ENCODE results near the gene SNX17. TPM values are rescaled to one million over a fixed set of nuclear protein-coding genes. Genes with fewer than 3 reads are reported as not detected.
A peak's percentile ranks its signal among the peaks of the same experiment; 100 is the strongest.

SNX17 gene
- total RNA-seq, 1 experiment from 2014 or later: 109 TPM

DNA sequence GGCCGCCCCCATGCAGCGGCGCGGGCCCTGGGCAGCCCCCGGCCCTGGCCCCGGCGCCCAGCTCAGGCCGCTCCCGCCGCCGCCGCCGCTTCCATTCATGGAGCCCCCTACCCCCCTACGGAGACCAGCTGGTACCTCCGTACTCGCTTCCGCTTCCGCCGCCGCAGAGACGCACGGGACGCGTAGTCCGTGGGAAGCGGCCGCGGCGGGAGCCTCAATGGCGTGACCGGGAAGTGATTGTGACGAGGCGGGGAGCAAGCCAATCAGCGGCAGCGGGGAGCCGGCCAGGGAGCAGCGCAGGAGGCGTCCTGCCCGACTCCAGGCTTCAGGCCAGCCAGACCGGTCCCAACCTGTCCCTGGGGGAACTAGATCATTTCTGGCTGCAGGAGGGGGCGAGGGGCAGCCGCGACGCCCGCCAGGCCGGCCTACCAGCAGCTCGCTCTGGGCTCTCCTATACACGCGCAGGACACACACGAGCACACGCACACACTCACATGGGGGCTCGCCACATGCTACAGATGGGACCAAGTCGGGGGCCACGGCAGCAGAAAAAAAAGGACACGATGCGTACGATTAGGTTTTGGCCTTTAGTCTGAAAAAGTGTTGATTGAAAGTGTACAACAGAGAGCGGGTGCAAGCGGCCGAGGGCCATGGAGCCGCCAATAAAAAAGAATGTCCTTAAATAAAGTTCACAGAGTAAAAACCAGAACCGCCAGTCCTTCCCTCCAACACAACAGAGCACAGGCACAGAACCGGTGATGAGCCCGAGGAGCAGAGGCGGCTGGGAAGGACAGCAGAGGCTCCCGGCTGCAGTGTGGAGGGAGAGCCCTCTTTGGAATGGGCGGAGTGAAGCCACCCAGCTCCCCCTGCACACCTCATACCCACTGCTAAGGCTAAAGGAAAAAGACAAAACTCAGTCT lies 10.5 kb downstream of the SNX17 start, which contains the start of gene ZNF513:
Gene ZNF513 (minus strand): TSS at position 109 of the 920 bp plus-strand sequence. CDS start 208 bp downstream, outside the sequence.
- Histone ChIP-seq H3K9me3 (ENCODE audit: low read depth, low read length, poor library complexity, severe bottlenecking) (no peaks in the 10 kb centered on the region), H3K27ac (ENCODE audit: low read depth, low read length, poor library complexity, severe bottlenecking) (peak within 1 kb of the TSS; percentile 89), H3K36me3 (ENCODE audit: insufficient read depth, low read length, poor library complexity, severe bottlenecking) (peaks cover 75% of the 10 kb centered on the region), H3K4me1 (ENCODE audit: insufficient read depth, low read length, poor library complexity, severe bottlenecking) (peaks cover 15% of the 10 kb centered on the region), H3K27me3 (replicated peaks; ENCODE audit: insufficient read depth, low read depth, low read length, poor library complexity) (no peaks in the 10 kb centered on the region), H3K4me3 (ENCODE audit: low read depth, low read length, poor library complexity, severe bottlenecking) (peak within 1 kb of the TSS; percentile 74)
- ChIA-PET CTCF (interaction anchor here (1.5 kb wide), 1 partner anchor 302 kb away, joined by 4 read pairs; no protein-coding TSS in a partner anchor), POLR2A (ENCODE audit: low non-redundant PET) (interaction anchor here (0.6 kb wide), 2 partner anchors 78 to 1032 kb away, joined by 5 to 6 read pairs; no protein-coding TSS in a partner anchor)
- intact Hi-C loops (cut with micrococcal nuclease; ENCODE audit: unreplicated experiment): no loop called here
- peak; percentile 98 for DNase-seq (ENCODE audit: low spot score)
- BruUV-seq (replicated peaks): no TSS peak
- no peak for TF ChIP-seq EZH2 (IDR thresholded peaks at IDR 0.05; ENCODE audit: borderline replicate concordance, low read depth, low read length, poor library complexity, severe bottlenecking)
- TF ChIP-seq, protein P1, sequence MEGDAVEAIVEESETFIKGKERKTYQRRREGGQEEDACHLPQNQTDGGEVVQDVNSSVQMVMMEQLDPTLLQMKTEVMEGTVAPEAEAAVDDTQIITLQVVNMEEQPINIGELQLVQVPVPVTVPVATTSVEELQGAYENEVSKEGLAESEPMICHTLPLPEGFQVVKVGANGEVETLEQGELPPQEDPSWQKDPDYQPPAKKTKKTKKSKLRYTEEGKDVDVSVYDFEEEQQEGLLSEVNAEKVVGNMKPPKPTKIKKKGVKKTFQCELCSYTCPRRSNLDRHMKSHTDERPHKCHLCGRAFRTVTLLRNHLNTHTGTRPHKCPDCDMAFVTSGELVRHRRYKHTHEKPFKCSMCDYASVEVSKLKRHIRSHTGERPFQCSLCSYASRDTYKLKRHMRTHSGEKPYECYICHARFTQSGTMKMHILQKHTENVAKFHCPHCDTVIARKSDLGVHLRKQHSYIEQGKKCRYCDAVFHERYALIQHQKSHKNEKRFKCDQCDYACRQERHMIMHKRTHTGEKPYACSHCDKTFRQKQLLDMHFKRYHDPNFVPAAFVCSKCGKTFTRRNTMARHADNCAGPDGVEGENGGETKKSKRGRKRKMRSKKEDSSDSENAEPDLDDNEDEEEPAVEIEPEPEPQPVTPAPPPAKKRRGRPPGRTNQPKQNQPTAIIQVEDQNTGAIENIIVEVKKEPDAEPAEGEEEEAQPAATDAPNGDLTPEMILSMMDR (conservative IDR thresholded peaks at IDR 0.05; ENCODE audit: low read depth, low read length): no peak

DNA sequence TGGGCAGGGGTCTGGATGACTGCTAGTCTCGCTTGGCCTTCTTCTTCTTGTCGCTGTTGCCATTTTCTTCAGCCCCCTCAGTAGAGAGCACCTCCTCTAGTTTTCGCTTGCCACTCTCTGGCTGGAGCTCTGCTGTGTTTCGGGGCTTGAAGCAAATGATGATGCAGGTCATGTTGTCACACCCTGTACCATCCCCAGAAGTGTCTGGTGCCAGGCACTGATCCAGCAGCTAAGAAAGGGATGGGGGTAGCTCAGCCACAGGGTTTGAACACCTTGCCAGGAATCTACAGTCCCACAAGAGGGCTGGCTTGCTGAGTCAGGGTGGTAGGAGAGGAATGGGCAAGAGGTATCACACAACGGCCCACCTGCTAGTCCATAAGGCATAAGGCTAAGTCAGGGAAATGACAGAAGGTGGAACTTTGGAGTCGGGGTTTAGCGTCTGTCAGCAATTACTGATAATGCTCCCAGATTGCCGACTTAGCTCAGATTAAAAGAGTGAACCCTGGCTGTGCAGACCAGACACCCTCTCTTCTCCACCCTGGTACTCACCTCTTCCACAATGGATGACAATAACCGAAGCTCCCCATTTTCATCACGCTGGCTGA lies 11.3 kb downstream of the SNX17 start:
- TF ChIP-seq EZH2 (IDR thresholded peaks at IDR 0.05; ENCODE audit: borderline replicate concordance, low read depth, low read length, poor library complexity, severe bottlenecking): no peak
- TF ChIP-seq, protein P1 (conservative IDR thresholded peaks at IDR 0.05; ENCODE audit: low read depth, low read length): no peak
- Histone ChIP-seq H3K4me1 (ENCODE audit: insufficient read depth, low read length, poor library complexity, severe bottlenecking) (peaks cover 15% of the 10 kb centered on the region), H3K36me3 (ENCODE audit: insufficient read depth, low read length, poor library complexity, severe bottlenecking) (peaks cover 71% of the 10 kb centered on the region), H3K27me3 (replicated peaks; ENCODE audit: insufficient read depth, low read depth, low read length, poor library complexity) (no peaks in the 10 kb centered on the region), H3K27ac (ENCODE audit: low read depth, low read length, poor library complexity, severe bottlenecking) (peak overlapping the region; percentile 89), H3K9me3 (ENCODE audit: low read depth, low read length, poor library complexity, severe bottlenecking) (no peaks in the 10 kb centered on the region), H3K4me3 (ENCODE audit: low read depth, low read length, poor library complexity, severe bottlenecking) (no peak overlapping the region)
- TSS peak; percentile 83 for BruUV-seq (replicated peaks)
- no peak for DNase-seq (ENCODE audit: low spot score)
- intact Hi-C loops (cut with micrococcal nuclease; ENCODE audit: unreplicated experiment): no loop called here
- CTCF ChIA-PET: no interaction called here
- POLR2A ChIA-PET (ENCODE audit: low non-redundant PET): no interaction called here

DNA sequence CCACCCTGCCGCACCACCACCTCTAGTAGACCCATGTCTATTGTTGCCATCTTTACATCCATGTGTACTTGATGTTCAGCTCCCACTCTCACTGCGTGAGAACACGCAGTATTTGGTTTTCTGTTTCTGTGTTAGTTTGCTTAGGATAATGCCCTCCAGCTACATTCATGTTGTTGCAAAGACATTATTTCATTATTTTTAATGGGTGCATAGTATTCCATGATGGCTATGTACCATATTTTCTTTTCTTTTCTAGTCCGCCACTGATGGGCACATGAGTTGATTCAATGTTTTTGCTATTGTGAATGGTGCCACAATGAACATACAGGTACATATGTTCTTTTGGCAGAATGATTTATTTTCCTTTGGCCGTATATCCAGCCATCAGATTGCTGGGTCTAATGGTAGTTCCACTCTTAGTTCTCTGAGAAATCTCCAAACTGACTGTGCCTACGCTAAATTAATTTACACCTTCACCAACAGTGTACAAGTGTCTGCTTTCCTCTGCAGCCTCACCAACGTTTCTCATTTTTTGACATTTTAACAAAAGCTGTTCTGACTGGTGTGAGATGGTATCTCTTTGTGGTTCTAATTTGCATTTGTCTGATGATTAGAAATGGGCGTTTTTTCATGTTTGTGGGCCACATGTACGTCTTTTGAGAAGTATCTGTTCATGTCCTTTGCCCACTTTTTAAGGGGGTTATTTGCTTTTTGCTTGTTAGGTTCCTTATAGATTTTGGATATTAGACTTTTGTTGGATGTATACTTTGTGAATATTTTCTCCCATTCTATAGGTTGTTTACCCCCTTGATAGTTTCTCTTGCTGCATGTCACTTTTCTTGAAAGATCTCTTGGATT lies 20.6 kb downstream of the SNX17 start:
- Histone ChIP-seq H3K27me3 (replicated peaks; ENCODE audit: insufficient read depth, low read depth, low read length, poor library complexity) (no peaks in the 10 kb centered on the region), H3K27ac (ENCODE audit: low read depth, low read length, poor library complexity, severe bottlenecking) (no peak overlapping the region), H3K4me3 (ENCODE audit: low read depth, low read length, poor library complexity, severe bottlenecking) (no peak overlapping the region), H3K36me3 (ENCODE audit: insufficient read depth, low read length, poor library complexity, severe bottlenecking) (peaks cover 7% of the 10 kb centered on the region), H3K9me3 (ENCODE audit: low read depth, low read length, poor library complexity, severe bottlenecking) (no peaks in the 10 kb centered on the region), H3K4me1 (ENCODE audit: insufficient read depth, low read length, poor library complexity, severe bottlenecking) (no peaks in the 10 kb centered on the region)
- BruUV-seq (replicated peaks): TSS peak; percentile 27
- POLR2A ChIA-PET (ENCODE audit: low non-redundant PET): no interaction called here
- intact Hi-C loops (cut with micrococcal nuclease; ENCODE audit: unreplicated experiment): no loop called here
- no peak for TF ChIP-seq EZH2 (IDR thresholded peaks at IDR 0.05; ENCODE audit: borderline replicate concordance, low read depth, low read length, poor library complexity, severe bottlenecking)
- TF ChIP-seq, protein P1 (conservative IDR thresholded peaks at IDR 0.05; ENCODE audit: low read depth, low read length): no peak
- CTCF ChIA-PET: no interaction called here
- DNase-seq (ENCODE audit: low spot score): no peak

Measured in A673 (cell line).